Measurements from ENCODE around the gene HDAC4.

DNA sequence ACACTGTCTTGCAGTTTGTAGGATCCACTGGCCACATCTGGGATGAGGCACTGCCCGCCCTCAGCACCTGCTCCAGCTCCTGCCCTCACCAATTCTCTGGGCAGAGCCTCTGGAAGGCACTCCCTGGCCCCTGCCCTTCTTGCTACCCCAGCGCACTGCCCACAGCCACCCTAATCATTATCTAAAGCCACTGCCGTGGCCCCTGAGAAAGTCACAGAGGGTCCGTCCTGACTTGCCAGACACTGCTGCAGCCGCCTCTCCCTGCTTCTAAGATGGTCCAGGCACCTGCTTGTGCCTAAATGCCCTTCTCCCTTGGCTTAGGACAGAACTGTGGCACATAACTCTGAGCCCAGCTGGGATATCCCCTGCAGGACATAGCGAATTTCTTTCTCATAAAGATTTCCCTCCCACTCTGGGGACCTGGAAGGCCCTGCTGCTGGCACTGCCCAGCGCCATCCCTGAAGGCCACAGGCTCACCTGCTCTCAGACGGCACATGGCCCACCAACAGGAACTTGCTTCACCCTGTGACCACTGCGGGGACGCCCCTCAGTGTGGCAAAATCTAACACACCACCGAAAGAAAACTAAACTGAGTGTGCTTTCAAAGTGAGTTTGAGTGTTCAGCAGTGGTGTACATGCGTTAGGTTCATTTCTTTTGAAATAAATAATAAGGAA lies 244.9 kb downstream of the HDAC4 start:
- TF ChIP-seq ELF4 (IDR thresholded peaks at IDR 0.05) (no peak), TARDBP (IDR thresholded peaks at IDR 0.05) (no peak), FOXK2 (IDR thresholded peaks at IDR 0.05) (no peak), BHLHE40 (IDR thresholded peaks at IDR 0.05; ENCODE audit: borderline replicate concordance) (no peak)

Measured in HEK293T (cell line).